Mesothelial cell of epicardium (in vitro differentiated cells): ENCODE data around the gene ZNF226. TPM values are rescaled to one million over a fixed set of nuclear protein-coding genes. Genes with fewer than 3 reads are reported as not detected.

Experiments used
- DNase-seq, 2 experiments: peaks; one replicate each; pipeline ENCODE4 v3.0.0; 2021; ENCODE audit warnings: low spot score in 2 of 2; ENCODE audit not compliant: unreplicated experiment in 2 of 2
- H3K27ac Mint-ChIP-seq: 2 replicates; pipeline ENCODE4 v1.8.0; 2021; ENCODE audit warnings: mixed read lengths
- H3K27me3 Mint-ChIP-seq: 2 replicates; pipeline ENCODE4 v1.8.0; 2021; ENCODE audit warnings: low read depth, mixed read lengths
- H3K36me3 Mint-ChIP-seq: 2 replicates; pipeline ENCODE4 v1.8.0; 2021; ENCODE audit warnings: mixed read lengths
- H3K4me1 Mint-ChIP-seq: 2 replicates; pipeline ENCODE4 v1.8.0; 2021; ENCODE audit warnings: mixed read lengths
- H3K4me3 Mint-ChIP-seq: 2 replicates; pipeline ENCODE4 v1.8.0; 2021; ENCODE audit warnings: mild to moderate bottlenecking, moderate library complexity, mixed read lengths
- H3K9me3 Mint-ChIP-seq: 2 replicates; pipeline ENCODE4 v1.8.0; 2021; ENCODE audit warnings: mixed read lengths
- CTCF ChIP-seq: fragments of 200-600 bp; sonication (generic); IDR thresholded peaks from one replicate; pipeline ENCODE4 v1.5.0; 2021; ENCODE audit warnings: antibody characterized with exemption; ENCODE audit not compliant: unreplicated experiment
- total RNA-seq: library from RNA; stranded (reverse); gene quantifications from 3 replicates; pipeline ENCODE4 v1.2.1, GENCODE V29; 2021

The ZNF226 gene
- total RNA-seq, 1 donor from 2014 or later, result 38.2 TPM

DNA sequence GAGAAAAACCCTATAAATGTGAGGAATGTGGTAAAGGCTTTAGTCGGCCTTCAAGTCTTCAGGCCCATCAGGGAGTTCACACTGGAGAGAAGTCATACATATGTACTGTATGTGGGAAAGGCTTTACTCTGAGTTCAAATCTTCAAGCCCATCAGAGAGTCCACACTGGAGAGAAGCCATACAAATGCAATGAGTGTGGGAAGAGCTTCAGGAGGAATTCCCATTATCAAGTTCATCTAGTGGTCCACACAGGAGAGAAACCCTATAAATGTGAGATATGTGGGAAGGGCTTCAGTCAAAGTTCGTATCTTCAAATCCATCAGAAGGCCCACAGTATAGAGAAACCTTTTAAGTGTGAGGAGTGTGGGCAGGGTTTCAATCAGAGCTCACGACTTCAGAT is 11.7 kb downstream of the ZNF226 start:
- H3K4me1 Mint-ChIP-seq, result no peaks in the 10 kb centered on the region
- no peak overlapping the region for H3K27ac Mint-ChIP-seq
- peaks cover 78% of the 10 kb centered on the region for H3K9me3 Mint-ChIP-seq
- H3K4me3 Mint-ChIP-seq, result no peak overlapping the region
- no peak for DNase-seq
- no peak for TF ChIP-seq CTCF
- no peaks in the 10 kb centered on the region for H3K27me3 Mint-ChIP-seq
- H3K36me3 Mint-ChIP-seq, result peaks cover 71% of the 10 kb centered on the region

DNA sequence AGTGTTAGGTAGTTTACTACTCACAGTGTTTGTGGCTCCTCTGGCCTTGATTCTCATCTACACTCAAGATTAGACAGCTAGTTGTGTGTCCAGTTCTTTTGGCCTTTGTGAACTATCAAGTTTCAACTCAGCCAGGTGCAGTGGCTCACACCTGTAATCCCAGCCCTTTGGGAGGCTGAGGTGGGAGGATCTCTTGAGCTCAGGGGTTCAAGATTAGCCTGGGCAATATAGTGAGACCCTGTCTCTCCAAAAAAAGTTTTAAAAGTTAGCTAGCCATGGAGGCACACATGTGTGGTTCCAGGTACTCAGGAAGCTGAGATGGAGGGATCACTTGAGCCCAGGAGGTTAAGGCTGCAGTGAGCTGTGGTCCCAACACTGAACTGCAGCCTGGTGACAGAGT is 16.1 kb downstream of the ZNF226 start:
- Mint-ChIP-seq H3K36me3 (peaks cover 27% of the 10 kb centered on the region), H3K9me3 (peaks cover 75% of the 10 kb centered on the region), H3K27me3 (no peaks in the 10 kb centered on the region), H3K27ac (no peak overlapping the region), H3K4me1 (no peaks in the 10 kb centered on the region), H3K4me3 (no peak overlapping the region)
- TF ChIP-seq CTCF, result no peak
- no peak for DNase-seq

DNA sequence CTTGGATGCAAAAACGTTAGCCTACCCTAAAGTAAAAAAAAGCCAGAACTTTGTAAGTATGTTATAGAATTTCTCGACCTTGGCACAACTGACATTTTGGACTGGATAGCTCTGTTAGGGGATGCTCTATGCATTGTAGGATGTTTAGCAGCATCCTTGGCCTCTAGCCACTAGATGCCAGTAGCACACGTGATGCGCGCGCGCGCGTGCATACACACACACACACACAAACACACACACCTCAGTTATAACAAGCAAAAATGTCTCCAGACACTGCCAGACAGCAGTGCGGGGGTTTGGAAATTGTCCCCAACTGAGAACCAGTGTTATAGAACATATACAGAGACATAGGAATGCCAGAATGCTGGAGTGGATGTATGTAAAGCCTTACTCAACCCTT is 17.2 kb downstream of the ZNF226 start:
- Mint-ChIP-seq H3K27ac (no peak overlapping the region), H3K4me3 (no peak overlapping the region), H3K27me3 (no peaks in the 10 kb centered on the region), H3K36me3 (peaks cover 15% of the 10 kb centered on the region), H3K9me3 (peaks cover 74% of the 10 kb centered on the region), H3K4me1 (no peaks in the 10 kb centered on the region)
- no peak for TF ChIP-seq CTCF
- no peak for DNase-seq

DNA sequence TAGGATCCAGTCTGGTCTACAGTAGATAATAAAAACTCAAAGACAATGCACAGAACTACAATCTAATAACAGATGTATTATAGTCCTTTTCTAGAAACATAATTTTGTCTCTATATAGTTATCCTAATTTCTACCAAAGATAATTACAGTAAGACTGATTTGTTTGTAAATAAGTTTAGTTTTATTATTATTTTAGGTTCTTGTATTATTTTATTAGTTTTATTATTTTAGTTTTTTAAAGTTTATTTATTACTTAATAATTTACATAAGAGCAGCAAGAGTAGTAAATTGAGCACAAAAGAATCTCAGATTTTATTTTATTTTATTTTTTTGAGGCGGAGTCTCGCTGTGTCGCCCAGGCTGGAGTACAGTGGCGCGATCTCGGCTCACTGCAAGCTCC is 25.1 kb downstream of the ZNF226 start:
- Mint-ChIP-seq H3K27ac (no peak overlapping the region), H3K9me3 (peaks cover 60% of the 10 kb centered on the region), H3K27me3 (peaks cover 2% of the 10 kb centered on the region), H3K4me3 (no peak overlapping the region), H3K36me3 (peaks cover 3% of the 10 kb centered on the region), H3K4me1 (no peaks in the 10 kb centered on the region)
- TF ChIP-seq CTCF, result no peak
- no peak for DNase-seq

GRCh38 chr19:44192127-44192526 is 27.2 kb downstream of the ZNF226 start:
- no peak overlapping the region for H3K4me3 Mint-ChIP-seq
- peaks cover 56% of the 10 kb centered on the region for H3K9me3 Mint-ChIP-seq
- no peak overlapping the region for H3K27ac Mint-ChIP-seq
- no peaks in the 10 kb centered on the region for H3K4me1 Mint-ChIP-seq
- DNase-seq, result no peak
- TF ChIP-seq CTCF, result no peak
- peaks cover 6% of the 10 kb centered on the region for H3K36me3 Mint-ChIP-seq
- peaks cover 2% of the 10 kb centered on the region for H3K27me3 Mint-ChIP-seq

- no peak for TF ChIP-seq CTCF
- peaks cover 29% of the 10 kb centered on the region for H3K9me3 Mint-ChIP-seq
- H3K27ac Mint-ChIP-seq, result no peak overlapping the region
- no peak overlapping the region for H3K4me3 Mint-ChIP-seq
- no peak for DNase-seq
- H3K4me1 Mint-ChIP-seq, result no peaks in the 10 kb centered on the region
- peaks cover 3% of the 10 kb centered on the region for H3K36me3 Mint-ChIP-seq
- H3K27me3 Mint-ChIP-seq, result peaks cover 2% of the 10 kb centered on the region
Measured at GRCh38 chr19:44196772-44197171, 31.9 kb downstream of the ZNF226 start.
